ENCODE results near the gene WDR76. TPM values are rescaled to one million over a fixed set of nuclear protein-coding genes. Genes with fewer than 3 reads are reported as not detected.
A peak's percentile ranks its signal among the peaks of the same experiment; 100 is the strongest.
"Not testable (repeated sequence)": the region's sequence is repeated elsewhere in the genome, so short reads cannot be mapped to it uniquely, and the experiment has no call there.

The WDR76 gene
- total and polyA plus RNA-seq, 7 donors, result 0.34 to 0.88 (median 0.69) TPM

DNA sequence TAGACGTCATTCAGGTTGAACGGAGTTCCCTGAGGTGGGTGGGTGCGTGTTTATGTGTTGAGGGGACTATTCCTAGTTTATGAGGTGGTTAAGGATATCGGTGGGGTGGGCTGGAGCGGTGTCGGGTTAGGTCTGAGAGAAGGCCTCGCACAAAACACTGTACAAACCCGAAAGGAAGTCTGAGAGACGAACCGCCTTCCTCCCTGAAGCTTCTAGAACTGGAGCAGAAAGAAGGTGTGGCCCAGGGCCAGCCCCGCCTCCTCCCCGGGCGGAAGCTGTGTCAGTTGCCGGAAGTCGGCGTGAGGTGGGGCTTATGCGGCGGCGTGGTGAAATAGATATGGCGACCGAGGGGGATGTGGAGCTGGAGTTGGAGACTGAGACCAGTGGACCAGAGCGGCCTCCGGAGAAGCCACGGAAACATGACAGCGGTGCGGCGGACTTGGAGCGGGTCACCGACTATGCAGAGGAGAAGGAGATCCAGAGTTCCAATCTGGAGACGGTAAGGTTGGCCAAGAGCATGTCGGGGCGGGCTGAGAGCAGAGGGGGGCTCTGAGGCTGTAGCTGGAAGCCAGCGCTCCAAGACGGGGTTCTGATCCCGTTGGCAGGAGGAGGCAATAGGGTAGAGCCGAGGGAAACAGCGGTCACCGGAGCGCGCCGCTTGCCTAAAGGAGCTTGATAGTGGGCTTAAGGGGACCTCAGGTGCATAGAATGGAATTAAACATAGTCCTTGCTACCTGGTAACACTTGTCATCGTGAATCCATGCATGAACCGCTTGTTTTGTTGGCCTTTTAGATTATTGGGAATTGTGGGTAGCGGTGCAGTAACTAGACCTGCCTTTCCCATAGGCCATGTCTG is 26.3 kb upstream of the WDR76 start, which contains the start of gene HYPK:
HYPK (plus strand) TSS at position 314 of the 856 bp plus-strand sequence; CDS start at position 338, 24 bp downstream.
- H3K9me3 ChIP-seq, result no peaks in the 10 kb centered on the region
- 4 to 6% (median 6%) methylated on average over 44 of the region's 44 CpGs for WGBS, 3 donors
- peaks cover 1 to 83% of the 10 kb centered on the region in 2 donors for H3K36me3 ChIP-seq (ENCODE audit: insufficient read depth in 1 of 2, low read depth in 1 of 2)
- ATAC-seq, result peak; percentile 87 to 95 (median 92)
- no peaks in the 10 kb centered on the region for H3K27me3 ChIP-seq (ENCODE audit: insufficient read depth in 3 of 3, low read length in 2 of 3)
- H3K4me1 ChIP-seq, result peaks cover 36% of the 10 kb centered on the region
- intact Hi-C loops (cut with DNase I), result no loop called here
- TF ChIP-seq, protein P1, sequence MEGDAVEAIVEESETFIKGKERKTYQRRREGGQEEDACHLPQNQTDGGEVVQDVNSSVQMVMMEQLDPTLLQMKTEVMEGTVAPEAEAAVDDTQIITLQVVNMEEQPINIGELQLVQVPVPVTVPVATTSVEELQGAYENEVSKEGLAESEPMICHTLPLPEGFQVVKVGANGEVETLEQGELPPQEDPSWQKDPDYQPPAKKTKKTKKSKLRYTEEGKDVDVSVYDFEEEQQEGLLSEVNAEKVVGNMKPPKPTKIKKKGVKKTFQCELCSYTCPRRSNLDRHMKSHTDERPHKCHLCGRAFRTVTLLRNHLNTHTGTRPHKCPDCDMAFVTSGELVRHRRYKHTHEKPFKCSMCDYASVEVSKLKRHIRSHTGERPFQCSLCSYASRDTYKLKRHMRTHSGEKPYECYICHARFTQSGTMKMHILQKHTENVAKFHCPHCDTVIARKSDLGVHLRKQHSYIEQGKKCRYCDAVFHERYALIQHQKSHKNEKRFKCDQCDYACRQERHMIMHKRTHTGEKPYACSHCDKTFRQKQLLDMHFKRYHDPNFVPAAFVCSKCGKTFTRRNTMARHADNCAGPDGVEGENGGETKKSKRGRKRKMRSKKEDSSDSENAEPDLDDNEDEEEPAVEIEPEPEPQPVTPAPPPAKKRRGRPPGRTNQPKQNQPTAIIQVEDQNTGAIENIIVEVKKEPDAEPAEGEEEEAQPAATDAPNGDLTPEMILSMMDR (IDR thresholded peaks at IDR 0.05), result no peak
- peak within 1 kb of the TSS; percentile 99 for H3K4me3 ChIP-seq
- DNase-seq, result peak; percentile 93 to 97
- H3K27ac ChIP-seq, result peak within 1 kb of the TSS; percentile 92

DNA sequence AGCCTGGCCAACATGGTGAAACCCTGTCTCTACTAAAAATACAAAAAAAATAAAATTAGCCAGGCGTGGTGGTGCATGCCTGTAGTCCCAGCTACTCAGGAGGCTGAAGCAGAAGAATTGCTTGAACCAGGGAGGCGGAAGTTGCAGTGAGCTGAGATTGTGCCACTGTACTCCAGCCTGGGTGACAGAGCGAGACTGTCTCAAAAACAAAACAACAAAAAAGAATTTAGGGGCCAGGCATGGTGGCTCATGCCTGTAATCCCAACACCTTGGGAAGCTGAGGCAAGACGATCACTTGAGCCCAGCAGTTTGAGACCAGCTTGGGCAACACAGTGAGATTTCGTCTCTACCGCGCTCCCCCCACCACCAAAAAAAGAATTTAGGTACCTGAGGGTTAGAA is 24.1 kb upstream of the WDR76 start:
- intact Hi-C loops (cut with DNase I); H3K9me3 ChIP-seq: not testable (repeated sequence)

DNA sequence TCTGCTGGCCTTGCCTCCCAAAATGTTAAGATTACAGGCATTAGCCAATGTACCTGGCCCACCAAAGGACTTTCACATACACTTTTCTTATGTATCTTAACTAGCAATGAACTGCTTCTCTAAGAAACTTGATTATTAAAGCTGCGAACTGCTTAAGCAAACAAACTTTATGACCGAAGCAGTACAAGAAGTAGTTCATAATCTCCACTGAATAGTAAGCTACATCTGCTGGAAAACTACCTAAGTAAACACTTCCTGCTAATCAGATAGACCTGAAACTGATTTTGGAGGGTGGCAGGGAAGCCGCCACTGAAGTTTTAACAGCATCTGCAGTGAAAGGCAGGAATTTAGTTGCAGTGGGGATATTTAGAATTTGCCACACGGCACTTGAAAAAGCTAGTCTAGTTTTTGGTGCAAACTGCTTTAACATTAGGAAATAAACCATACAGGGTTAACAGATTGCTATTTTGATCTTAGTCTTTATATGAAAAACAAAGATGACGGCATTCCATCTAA is 18.3 kb upstream of the WDR76 start:
- TF ChIP-seq, protein P1 (IDR thresholded peaks at IDR 0.05), result no peak
- H3K4me3 ChIP-seq, result no peak overlapping the region
- H3K9me3 ChIP-seq, result no peaks in the 10 kb centered on the region
- no peaks in the 10 kb centered on the region for H3K27me3 ChIP-seq (ENCODE audit: insufficient read depth in 3 of 3, low read length in 2 of 3)
- intact Hi-C loops (cut with DNase I), result no loop called here
- H3K27ac ChIP-seq, result no peak overlapping the region
- no peak for DNase-seq
- H3K4me1 ChIP-seq, result no peaks in the 10 kb centered on the region
- WGBS, 3 donors, result 95 to 97% (median 95%) methylated on average over 5 of the region's 5 CpGs
- ATAC-seq, result no peak
- peaks cover 22 to 100% of the 10 kb centered on the region in 2 donors for H3K36me3 ChIP-seq (ENCODE audit: insufficient read depth in 1 of 2, low read depth in 1 of 2)

More for the DNA sequence above, 24.1 kb upstream of the WDR76 start:
- DNase-seq; H3K27ac ChIP-seq; ATAC-seq; H3K27me3 ChIP-seq (ENCODE audit: insufficient read depth in 3 of 3, low read length in 2 of 3); H3K4me3 ChIP-seq: not testable (repeated sequence)
- 93 to 98% (median 94%) methylated on average over 7 of the region's 7 CpGs for WGBS, 3 donors
- peaks cover 0 to 85% of the 10 kb centered on the region in 2 donors for H3K36me3 ChIP-seq (ENCODE audit: insufficient read depth in 1 of 2, low read depth in 1 of 2)
- H3K4me1 ChIP-seq, result peaks cover 19% of the 10 kb centered on the region

DNA sequence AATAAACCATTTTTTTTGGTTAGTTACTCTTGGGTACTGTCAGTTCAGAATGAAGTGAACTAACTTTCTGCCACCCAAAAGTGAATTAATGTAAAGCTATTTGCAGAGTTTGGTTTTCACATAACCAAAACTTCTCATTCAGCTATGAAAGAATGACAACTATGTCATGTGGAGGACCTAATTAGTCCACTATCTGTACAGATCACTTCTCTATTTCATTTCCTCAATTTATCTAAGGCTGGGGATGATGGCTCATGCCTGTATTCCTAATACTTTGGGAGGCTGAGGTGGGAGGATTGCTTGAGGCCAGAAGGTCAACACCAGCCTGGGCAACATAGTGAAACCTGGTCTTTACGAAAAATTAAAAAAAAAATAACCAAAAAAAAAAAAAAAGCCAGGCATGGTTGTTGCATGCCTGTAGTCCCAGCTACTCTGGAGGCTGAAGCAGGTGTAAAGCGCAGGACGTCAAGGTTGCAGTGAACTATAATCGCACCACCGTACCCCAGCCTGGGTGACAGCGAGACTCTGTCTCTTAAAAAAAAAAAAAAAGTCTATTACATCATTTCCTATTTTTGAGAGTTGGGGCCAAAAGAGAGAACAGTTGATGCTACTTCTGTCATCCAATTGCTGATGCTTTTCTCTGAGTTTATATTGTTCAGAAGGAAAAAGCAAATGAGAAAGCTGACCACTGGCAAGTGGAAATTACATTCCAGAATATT is 17.7 kb upstream of the WDR76 start:
- H3K27me3 ChIP-seq (ENCODE audit: insufficient read depth in 3 of 3, low read length in 2 of 3), result no peaks in the 10 kb centered on the region
- TF ChIP-seq, protein P1 (IDR thresholded peaks at IDR 0.05), result no peak
- H3K4me3 ChIP-seq, result no peak overlapping the region
- DNase-seq (no peak), ATAC-seq (no peak)
- H3K4me1 ChIP-seq, result no peaks in the 10 kb centered on the region
- no peak overlapping the region for H3K27ac ChIP-seq
- intact Hi-C loops (cut with DNase I), result no loop called here
- H3K36me3 ChIP-seq (ENCODE audit: insufficient read depth in 1 of 2, low read depth in 1 of 2), result peaks cover 24 to 100% of the 10 kb centered on the region in 2 donors
- 83 to 90% (median 87%) methylated on average over 6 of the region's 6 CpGs for WGBS, 3 donors
- no peaks in the 10 kb centered on the region for H3K9me3 ChIP-seq

DNA sequence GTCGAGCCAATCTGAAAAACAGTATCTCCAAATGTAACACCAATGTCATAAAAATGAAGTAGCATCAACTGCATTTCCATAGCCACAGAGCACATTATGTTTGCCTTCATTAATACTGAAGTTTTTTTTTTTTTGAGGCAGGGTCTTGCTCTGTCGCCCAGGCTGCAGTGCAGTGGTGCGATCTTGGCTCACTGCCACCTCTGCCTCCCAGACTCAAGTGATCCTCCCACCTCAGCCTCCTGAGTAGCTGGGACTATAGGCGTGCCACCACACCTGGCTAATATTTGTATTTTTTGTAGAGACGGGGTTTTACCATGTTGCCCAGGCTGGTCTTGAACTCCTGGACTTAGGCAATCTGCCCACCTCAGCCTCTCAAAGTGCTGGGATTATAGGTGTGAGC is 11.7 kb upstream of the WDR76 start:
- H3K4me1 ChIP-seq; intact Hi-C loops (cut with DNase I); H3K27me3 ChIP-seq (ENCODE audit: insufficient read depth in 3 of 3, low read length in 2 of 3); H3K9me3 ChIP-seq; H3K27ac ChIP-seq; H3K4me3 ChIP-seq; ATAC-seq; DNase-seq: not testable (repeated sequence)
- peaks cover 20 to 80% of the 10 kb centered on the region in 2 donors for H3K36me3 ChIP-seq (ENCODE audit: insufficient read depth in 1 of 2, low read depth in 1 of 2)
- WGBS, 3 donors, result 90 to 95% (median 92%) methylated on average over 5 of the region's 5 CpGs

Data from psoas muscle (tissue), 8 donors.